ENCODE data around the gene ORC6.
A peak's percentile ranks its signal among the peaks of the same experiment; 100 is the strongest.

ORC6 gene

GRCh38 chr16:46688654-46689364 is 650 bp upstream of the ORC6 start, which contains the start of gene VPS35 (continued):
- TF ChIP-seq ZNF449 (tag by site-specific recombination; IDR thresholded peaks at IDR 0.05), result no peak
- TF ChIP-seq ZNF654 (tag by site-specific recombination; IDR thresholded peaks at IDR 0.05; ENCODE audit: low read depth), result no peak
- TF ChIP-seq, protein P1, sequence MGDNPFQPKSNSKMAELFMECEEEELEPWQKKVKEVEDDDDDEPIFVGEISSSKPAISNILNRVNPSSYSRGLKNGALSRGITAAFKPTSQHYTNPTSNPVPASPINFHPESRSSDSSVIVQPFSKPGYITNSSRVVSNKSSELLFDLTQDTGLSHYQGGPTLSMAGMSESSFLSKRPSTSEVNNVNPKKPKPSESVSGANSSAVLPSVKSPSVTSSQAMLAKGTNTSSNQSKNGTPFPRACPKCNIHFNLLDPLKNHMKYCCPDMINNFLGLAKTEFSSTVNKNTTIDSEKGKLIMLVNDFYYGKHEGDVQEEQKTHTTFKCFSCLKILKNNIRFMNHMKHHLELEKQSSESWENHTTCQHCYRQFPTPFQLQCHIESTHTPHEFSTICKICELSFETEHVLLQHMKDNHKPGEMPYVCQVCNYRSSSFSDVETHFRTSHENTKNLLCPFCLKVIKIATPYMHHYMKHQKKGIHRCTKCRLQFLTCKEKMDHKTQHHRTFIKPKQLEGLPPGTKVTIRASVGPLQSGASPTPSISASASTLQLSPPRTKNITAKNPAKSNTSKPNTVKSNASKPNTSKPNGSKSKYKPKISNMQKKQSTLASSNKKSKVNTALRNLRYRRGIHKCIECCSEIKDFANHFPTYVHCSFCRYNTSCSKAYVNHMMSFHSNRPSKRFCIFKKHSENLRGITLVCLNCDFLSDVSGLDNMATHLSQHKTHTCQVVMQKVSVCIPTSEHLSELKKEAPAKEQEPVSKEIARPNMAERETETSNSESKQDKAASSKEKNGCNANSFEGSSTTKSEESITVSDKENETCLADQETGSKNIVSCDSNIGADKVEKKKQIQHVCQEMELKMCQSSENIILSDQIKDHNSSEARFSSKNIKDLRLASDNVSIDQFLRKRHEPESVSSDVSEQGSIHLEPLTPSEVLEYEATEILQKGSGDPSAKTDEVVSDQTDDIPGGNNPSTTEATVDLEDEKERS (tag by site-specific recombination; IDR thresholded peaks at IDR 0.05), result no peak
- no peak for TF ChIP-seq ZNF138 (tag by site-specific recombination; IDR thresholded peaks at IDR 0.05; ENCODE audit: borderline replicate concordance)
- peak; percentile 61 for TF ChIP-seq ZNF335 (tag by site-specific recombination; conservative IDR thresholded peaks at IDR 0.05)
- TF ChIP-seq GLI2 (tag by site-specific recombination; IDR thresholded peaks at IDR 0.05; ENCODE audit: borderline replicate concordance, low read depth), result no peak
- no peak for TF ChIP-seq ZNF175 (tag by site-specific recombination; IDR thresholded peaks at IDR 0.05)
- peak; percentile 46; the same call in 1 of the 2 replicates for TF ChIP-seq ZNF660 (tag by site-specific recombination; IDR thresholded peaks at IDR 0.05)
- TF ChIP-seq ZNF426 (tag by site-specific recombination; IDR thresholded peaks at IDR 0.05), result no peak
- TF ChIP-seq SP3 (tag by site-specific recombination; IDR thresholded peaks at IDR 0.05), result peak; percentile 81; the same call in 1 of the 2 replicates
- TF ChIP-seq PRDM6 (tag by site-specific recombination; IDR thresholded peaks at IDR 0.05), result no peak
- TF ChIP-seq, protein P2, sequence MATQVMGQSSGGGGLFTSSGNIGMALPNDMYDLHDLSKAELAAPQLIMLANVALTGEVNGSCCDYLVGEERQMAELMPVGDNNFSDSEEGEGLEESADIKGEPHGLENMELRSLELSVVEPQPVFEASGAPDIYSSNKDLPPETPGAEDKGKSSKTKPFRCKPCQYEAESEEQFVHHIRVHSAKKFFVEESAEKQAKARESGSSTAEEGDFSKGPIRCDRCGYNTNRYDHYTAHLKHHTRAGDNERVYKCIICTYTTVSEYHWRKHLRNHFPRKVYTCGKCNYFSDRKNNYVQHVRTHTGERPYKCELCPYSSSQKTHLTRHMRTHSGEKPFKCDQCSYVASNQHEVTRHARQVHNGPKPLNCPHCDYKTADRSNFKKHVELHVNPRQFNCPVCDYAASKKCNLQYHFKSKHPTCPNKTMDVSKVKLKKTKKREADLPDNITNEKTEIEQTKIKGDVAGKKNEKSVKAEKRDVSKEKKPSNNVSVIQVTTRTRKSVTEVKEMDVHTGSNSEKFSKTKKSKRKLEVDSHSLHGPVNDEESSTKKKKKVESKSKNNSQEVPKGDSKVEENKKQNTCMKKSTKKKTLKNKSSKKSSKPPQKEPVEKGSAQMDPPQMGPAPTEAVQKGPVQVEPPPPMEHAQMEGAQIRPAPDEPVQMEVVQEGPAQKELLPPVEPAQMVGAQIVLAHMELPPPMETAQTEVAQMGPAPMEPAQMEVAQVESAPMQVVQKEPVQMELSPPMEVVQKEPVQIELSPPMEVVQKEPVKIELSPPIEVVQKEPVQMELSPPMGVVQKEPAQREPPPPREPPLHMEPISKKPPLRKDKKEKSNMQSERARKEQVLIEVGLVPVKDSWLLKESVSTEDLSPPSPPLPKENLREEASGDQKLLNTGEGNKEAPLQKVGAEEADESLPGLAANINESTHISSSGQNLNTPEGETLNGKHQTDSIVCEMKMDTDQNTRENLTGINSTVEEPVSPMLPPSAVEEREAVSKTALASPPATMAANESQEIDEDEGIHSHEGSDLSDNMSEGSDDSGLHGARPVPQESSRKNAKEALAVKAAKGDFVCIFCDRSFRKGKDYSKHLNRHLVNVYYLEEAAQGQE (tag by site-specific recombination; IDR thresholded peaks at IDR 0.05), result no peak
- TF ChIP-seq ZSCAN23 (tag by site-specific recombination; IDR thresholded peaks at IDR 0.05), result no peak
- no peak for TF ChIP-seq ZNF548 (tag by site-specific recombination; IDR thresholded peaks at IDR 0.05)
- TF ChIP-seq HOXD13 (CRISPR knock-in tag; IDR thresholded peaks at IDR 0.05; ENCODE audit: borderline replicate concordance), result 0 out of 2 replicates have a peak, but pooled peaks have one; percentile 29
- no peak for TF ChIP-seq ZNF521 (tag by site-specific recombination; IDR thresholded peaks at IDR 0.05)
- no peak for TF ChIP-seq YY2 (tag by site-specific recombination; IDR thresholded peaks at IDR 0.05)
- no peak for TF ChIP-seq ZNF529 (tag by site-specific recombination; IDR thresholded peaks at IDR 0.05; ENCODE audit: insufficient replicate concordance)
- no peak for TF ChIP-seq ZNF513 (tag by site-specific recombination; IDR thresholded peaks at IDR 0.05)
- TF ChIP-seq ZNF221 (tag by site-specific recombination; IDR thresholded peaks at IDR 0.05; ENCODE audit: borderline replicate concordance), result no peak
- TF ChIP-seq ZBTB8A (tag by site-specific recombination; IDR thresholded peaks at IDR 0.05), result peak; percentile 33; the same call in 1 of the 2 replicates
- TF ChIP-seq ZNF10 (tag by site-specific recombination; IDR thresholded peaks at IDR 0.05), result peak; percentile 13; the same call in 1 of the 2 replicates
- no peak; the same call in 1 of the 2 replicates for TF ChIP-seq ZNF121 (tag by site-specific recombination; IDR thresholded peaks at IDR 0.05)
- TF ChIP-seq ZBTB11 (tag by site-specific recombination; conservative IDR thresholded peaks at IDR 0.05; ENCODE audit: low read depth), result no peak

Measured in HEK293 (cell line).